RWPE1 (cell line): ENCODE measurements around the gene PYDC1.
"Not testable (repeated sequence)": the region's sequence is repeated elsewhere in the genome, so short reads cannot be mapped to it uniquely, and the experiment has no call there.

Experiments used
- CTCF ChIA-PET: fragments of 350-600 bp; sonication (Branson Sonifier 250); formaldehyde crosslinking; extraction: SDS; loops from one replicate; lab custom pipeline; 2021; lab: Yijun Ruan, JAX
- POLR2A ChIA-PET: fragments of 400-600 bp; formaldehyde crosslinking; extraction: SDS; loops from one replicate; lab custom pipeline; 2020; ENCODE audit warnings: antibody characterized with exemption; ENCODE audit not compliant: low non-redundant PET; lab: Yijun Ruan, JAX
- DNase-seq: peaks from one replicate; pipeline ENCODE4 v3.0.0; 2012; ENCODE audit warnings: low spot score
- H3K27ac ChIP-seq: fragments of 450-650 bp; 2 replicates; pipeline ENCODE4 v1.5.1; 2017
- TF ChIP-seq, protein P1 (sequence below): fragments of 450-650 bp; conservative IDR thresholded peaks from 2 replicates; pipeline ENCODE4 v1.5.1; 2017; ENCODE audit warnings: low read depth, mild to moderate bottlenecking

The PYDC1 gene

DNA sequence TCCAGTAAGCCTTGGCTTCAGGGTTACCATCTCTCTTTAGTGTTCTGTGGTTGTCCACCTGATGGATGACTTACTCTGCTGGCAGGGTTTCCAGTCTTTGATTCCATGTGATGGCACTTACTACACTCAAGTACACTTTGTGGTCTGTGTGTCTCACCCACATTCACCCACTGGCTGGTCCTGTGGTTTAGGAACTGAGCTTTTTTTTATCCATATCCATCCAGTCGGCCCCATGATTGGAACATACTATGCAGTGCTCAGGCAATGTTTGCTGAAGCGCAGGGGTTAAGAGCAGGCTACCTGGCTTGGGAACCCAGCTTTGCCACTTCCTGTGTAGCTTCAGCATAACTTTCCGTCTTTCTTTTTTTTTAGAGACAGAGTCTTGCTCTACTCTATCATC is 39.8 kb downstream of the PYDC1 start:
- TF ChIP-seq, protein P1, sequence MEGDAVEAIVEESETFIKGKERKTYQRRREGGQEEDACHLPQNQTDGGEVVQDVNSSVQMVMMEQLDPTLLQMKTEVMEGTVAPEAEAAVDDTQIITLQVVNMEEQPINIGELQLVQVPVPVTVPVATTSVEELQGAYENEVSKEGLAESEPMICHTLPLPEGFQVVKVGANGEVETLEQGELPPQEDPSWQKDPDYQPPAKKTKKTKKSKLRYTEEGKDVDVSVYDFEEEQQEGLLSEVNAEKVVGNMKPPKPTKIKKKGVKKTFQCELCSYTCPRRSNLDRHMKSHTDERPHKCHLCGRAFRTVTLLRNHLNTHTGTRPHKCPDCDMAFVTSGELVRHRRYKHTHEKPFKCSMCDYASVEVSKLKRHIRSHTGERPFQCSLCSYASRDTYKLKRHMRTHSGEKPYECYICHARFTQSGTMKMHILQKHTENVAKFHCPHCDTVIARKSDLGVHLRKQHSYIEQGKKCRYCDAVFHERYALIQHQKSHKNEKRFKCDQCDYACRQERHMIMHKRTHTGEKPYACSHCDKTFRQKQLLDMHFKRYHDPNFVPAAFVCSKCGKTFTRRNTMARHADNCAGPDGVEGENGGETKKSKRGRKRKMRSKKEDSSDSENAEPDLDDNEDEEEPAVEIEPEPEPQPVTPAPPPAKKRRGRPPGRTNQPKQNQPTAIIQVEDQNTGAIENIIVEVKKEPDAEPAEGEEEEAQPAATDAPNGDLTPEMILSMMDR = no peak
- DNase-seq = no peak
- POLR2A ChIA-PET = interaction anchor here (0.6 kb wide), 1 partner anchor 121 kb away, joined by 8 read pairs; no protein-coding TSS in a partner anchor
- no peak overlapping the region for H3K27ac ChIP-seq
- CTCF ChIA-PET = interaction anchor here (1.8 kb wide), 1 partner anchor 35 kb away, joined by 4 read pairs; no protein-coding TSS in a partner anchor

DNA sequence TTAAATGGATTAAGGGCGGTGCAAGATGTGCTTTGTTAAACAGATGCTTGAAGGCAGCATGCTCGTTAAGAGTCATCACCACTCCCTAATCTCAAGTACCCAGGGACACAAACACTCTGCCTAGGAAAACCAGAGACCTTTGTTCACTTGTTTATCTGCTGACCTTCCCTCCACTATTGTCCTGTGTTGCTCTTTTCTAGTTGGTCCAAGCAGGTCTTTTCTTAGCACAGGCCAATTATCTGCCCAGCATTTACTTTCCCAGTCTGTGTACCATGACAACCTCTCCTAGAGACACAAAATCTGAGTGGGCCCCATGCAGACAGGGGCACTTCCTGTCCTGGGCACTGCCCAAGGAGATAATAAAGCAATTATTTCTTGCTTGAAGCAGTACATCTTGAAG is 46.9 kb downstream of the PYDC1 start:
- DNase-seq, H3K27ac ChIP-seq, POLR2A ChIA-PET, CTCF ChIA-PET: not testable (repeated sequence)

DNA sequence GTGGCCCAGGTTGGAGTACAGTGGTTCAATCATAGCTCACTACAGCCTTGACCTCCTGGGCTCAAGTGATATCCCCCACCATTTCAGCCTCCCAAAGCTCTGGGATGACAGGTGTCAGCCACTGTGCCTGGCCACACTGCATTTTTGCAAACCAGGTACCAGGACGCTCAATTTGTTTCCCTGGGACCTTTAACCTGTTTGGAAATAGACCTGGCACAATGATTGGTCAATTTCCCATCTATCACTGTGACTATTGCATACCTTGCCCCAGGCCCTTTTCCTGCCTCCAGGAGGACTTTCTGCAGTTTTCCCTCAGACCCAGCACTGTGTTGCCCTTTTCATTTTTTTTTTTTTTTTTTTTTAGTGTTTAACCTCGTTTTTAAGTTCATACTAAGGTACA is 48.1 kb downstream of the PYDC1 start:
- POLR2A ChIA-PET = no interaction called here
- DNase-seq = peak; percentile 62
- no peak overlapping the region for H3K27ac ChIP-seq
- TF ChIP-seq, protein P1 = no peak
- CTCF ChIA-PET = no interaction called here

DNA sequence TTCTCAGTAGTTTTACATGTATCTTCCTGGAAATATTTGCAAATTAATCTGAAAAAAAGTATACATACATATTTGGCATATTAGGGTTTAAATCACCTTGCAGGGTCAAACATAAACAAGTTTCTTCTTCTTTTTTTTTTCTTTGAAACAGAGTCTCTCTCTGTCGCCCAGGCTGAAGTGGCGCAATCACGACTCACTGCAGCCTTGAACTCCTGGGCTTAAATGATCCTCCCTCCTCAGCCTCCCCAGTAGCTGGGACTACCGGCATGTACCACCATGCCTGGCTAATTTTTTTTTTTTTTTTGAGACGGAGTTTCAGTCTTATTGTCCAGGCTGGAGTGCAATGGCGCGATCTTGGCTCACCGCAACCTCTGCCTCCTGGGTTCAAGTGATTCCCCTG is 49.6 kb downstream of the PYDC1 start:
- H3K27ac ChIP-seq = no peak overlapping the region
- ChIA-PET POLR2A (no interaction called here), CTCF (no interaction called here)
- no peak for DNase-seq
- TF ChIP-seq, protein P1 = no peak
